GM12892 (cell line): ENCODE data around the gene LSAMP.

ENCODE experiments used
- POLR2A ChIP-seq: IDR thresholded peaks from 2 replicates; pipeline ENCODE4 v1.6.1; 2011; ENCODE audit warnings: low read depth, low read length, control low read depth
- POLR2AphosphoS5 ChIP-seq: IDR thresholded peaks from 2 replicates; pipeline ENCODE4 v1.6.1; 2011; ENCODE audit warnings: low read depth, low read length, control low read depth

- TF ChIP-seq POLR2AphosphoS5 (no peak), POLR2A (no peak)
Observed at GRCh38 chr3:116029266-116029665, 416.0 kb downstream of the LSAMP start.
